H9 (cell line): ENCODE measurements around the gene HAPLN2. TPM values are rescaled to one million over a fixed set of nuclear protein-coding genes. Genes with fewer than 3 reads are reported as not detected.
A peak's percentile ranks its signal among the peaks of the same experiment; 100 is the strongest.

Experiments used
- DNase-seq: peaks from one replicate; pipeline ENCODE4 v3.0.0-alpha.2; 2017
- H2AFZ ChIP-seq: one replicate; pipeline ENCODE4 v1.6.1; 2013; ENCODE audit warnings: mild to moderate bottlenecking, low read length, control low read depth, moderate library complexity
- H2AK5ac ChIP-seq: 2 replicates; pipeline ENCODE4 v1.6.1; 2013; ENCODE audit warnings: low read length, control low read depth, mixed read lengths; ENCODE audit not compliant: insufficient read length
- H2BK120ac ChIP-seq: one replicate; pipeline ENCODE4 v1.6.1; 2013; ENCODE audit warnings: low read depth, mild to moderate bottlenecking, low read length, control low read depth, inconsistent platforms; ENCODE audit not compliant: poor library complexity, severe bottlenecking
- H2BK12ac ChIP-seq: 2 replicates; pipeline ENCODE4 v1.6.1; 2013; ENCODE audit warnings: low read length, control low read depth, mixed read lengths, low read depth; ENCODE audit not compliant: insufficient read length
- H2BK15ac ChIP-seq: 2 replicates; pipeline ENCODE4 v1.6.1; 2013; ENCODE audit warnings: low read depth, low read length, control low read depth
- H2BK20ac ChIP-seq: one replicate; pipeline ENCODE4 v1.6.1; 2013; ENCODE audit warnings: low read depth, mild to moderate bottlenecking, low read length, control low read depth, inconsistent platforms; ENCODE audit not compliant: poor library complexity, severe bottlenecking
- H2BK5ac ChIP-seq: 2 replicates; pipeline ENCODE4 v1.6.1; 2013; ENCODE audit warnings: low read length, control low read depth, mixed read lengths; ENCODE audit not compliant: insufficient read length
- H3K14ac ChIP-seq: 2 replicates; pipeline ENCODE4 v1.6.1; 2013; ENCODE audit warnings: low read length, control low read depth; ENCODE audit not compliant: insufficient read depth
- H3K18ac ChIP-seq: 2 replicates; pipeline ENCODE4 v1.6.1; 2013; ENCODE audit warnings: low read depth, mild to moderate bottlenecking, mixed read lengths, low read length, control low read depth; ENCODE audit not compliant: insufficient read length
- H3K23ac ChIP-seq: 2 replicates; pipeline ENCODE4 v1.6.1; 2013; ENCODE audit warnings: low read length, control low read depth, mixed read lengths, low read depth; ENCODE audit not compliant: insufficient read length
- H3K23me2 ChIP-seq: 2 replicates; pipeline ENCODE4 v1.6.1; 2013; ENCODE audit warnings: low read depth, mild to moderate bottlenecking, mixed read lengths, low read length, control low read depth; ENCODE audit not compliant: insufficient read length, poor library complexity, severe bottlenecking
- H3K27ac ChIP-seq: 2 replicates; pipeline ENCODE4 v1.5.1; 2013; ENCODE audit warnings: low read length, control low read depth, mixed read lengths, low read depth; ENCODE audit not compliant: insufficient read length
- H3K27me3 ChIP-seq: 2 replicates; pipeline ENCODE4 v1.6.1; 2013; ENCODE audit warnings: low read length, control low read depth, inconsistent platforms; ENCODE audit not compliant: insufficient read depth
- H3K4ac ChIP-seq: 2 replicates; pipeline ENCODE4 v1.6.1; 2013; ENCODE audit warnings: low read depth, mild to moderate bottlenecking, control low read depth, inconsistent platforms, low read length, moderate library complexity
- H3K4me1 ChIP-seq: 2 replicates; pipeline ENCODE4 v1.6.1; 2013; ENCODE audit warnings: low read length, control low read depth, inconsistent platforms; ENCODE audit not compliant: insufficient read depth
- H3K4me2 ChIP-seq: 2 replicates; pipeline ENCODE4 v1.6.1; 2013; ENCODE audit warnings: low read length, control low read depth, mixed read lengths; ENCODE audit not compliant: insufficient read length, insufficient read depth
- H3K56ac ChIP-seq: 2 replicates; pipeline ENCODE4 v1.6.1; 2013; ENCODE audit warnings: low read depth, mild to moderate bottlenecking, mixed read lengths, low read length, control low read depth; ENCODE audit not compliant: insufficient read length
- H3K79me1 ChIP-seq: 2 replicates; pipeline ENCODE4 v1.6.1; 2013; ENCODE audit warnings: low read depth, mild to moderate bottlenecking, moderate library complexity, low read length, control low read depth, inconsistent platforms; ENCODE audit not compliant: insufficient read depth, poor library complexity, severe bottlenecking
- H3K79me2 ChIP-seq: 2 replicates; pipeline ENCODE4 v1.6.1; 2013; ENCODE audit warnings: low read length, control low read depth, inconsistent platforms; ENCODE audit not compliant: insufficient read depth
- H3K9ac ChIP-seq: 2 replicates; pipeline ENCODE4 v1.6.1; 2013; ENCODE audit warnings: low read length, control low read depth, mixed read lengths; ENCODE audit not compliant: insufficient read length; ENCODE audit errors: extremely low read depth
- H3K9me3 ChIP-seq: one replicate; pipeline ENCODE4 v1.6.1; 2013; ENCODE audit warnings: low read depth, low read length, inconsistent platforms; ENCODE audit not compliant: control insufficient read depth
- H3T11ph ChIP-seq: one replicate; pipeline ENCODE4 v1.6.1; 2013; ENCODE audit warnings: mild to moderate bottlenecking, low read length, control low read depth, inconsistent platforms
- H4K20me1 ChIP-seq: one replicate; pipeline ENCODE4 v1.6.1; 2013; ENCODE audit not compliant: control insufficient read depth, insufficient read length, insufficient read depth
- H4K5ac ChIP-seq: 2 replicates; pipeline ENCODE4 v1.6.1; 2013; ENCODE audit warnings: low read depth, mild to moderate bottlenecking, mixed read lengths, low read length, control low read depth; ENCODE audit not compliant: insufficient read length
- H4K8ac ChIP-seq: replicated peaks from 2 replicates; pipeline ENCODE4 v1.6.1; 2013; ENCODE audit warnings: low read length, control low read depth, mixed read lengths, low read depth; ENCODE audit not compliant: insufficient read length
- H4K91ac ChIP-seq: 2 replicates; pipeline ENCODE4 v1.6.1; 2013; ENCODE audit warnings: low read depth, mild to moderate bottlenecking, moderate library complexity, mixed read lengths, low read length, control low read depth; ENCODE audit not compliant: insufficient read length
- H3K27ac Mint-ChIP-seq, 3 experiments: 2 replicates in 2 of 3; 3 replicates in 1 of 3; pipeline ENCODE4 v1.8.0; 2020 to 2021; ENCODE audit warnings: mixed read lengths in 3 of 3, mild to moderate bottlenecking in 1 of 3, moderate library complexity in 1 of 3
- H3K27me3 Mint-ChIP-seq: 2 replicates; pipeline ENCODE4 v1.8.0; 2021; ENCODE audit warnings: low read depth, mild to moderate bottlenecking, moderate library complexity, mixed read lengths
- H3K36me3 Mint-ChIP-seq, 3 experiments: 2 replicates in 2 of 3; 3 replicates in 1 of 3; pipeline ENCODE4 v1.8.0; 2020 to 2021; ENCODE audit warnings: low read depth in 3 of 3, mixed read lengths in 3 of 3; ENCODE audit not compliant: insufficient read depth in 1 of 3
- H3K4me1 Mint-ChIP-seq, 2 experiments: 2 replicates each; pipeline ENCODE4 v1.8.0; 2020; ENCODE audit warnings: mixed read lengths in 2 of 2
- H3K4me3 Mint-ChIP-seq, 2 experiments: 2 replicates in 1 of 2; 3 replicates in 1 of 2; pipeline ENCODE4 v1.8.0; 2020 to 2021; ENCODE audit warnings: mild to moderate bottlenecking in 2 of 2, mixed read lengths in 2 of 2, moderate library complexity in 1 of 2
- H3K9me3 Mint-ChIP-seq, 2 experiments: 2 replicates in 1 of 2; 3 replicates in 1 of 2; pipeline ENCODE4 v1.8.0; 2020; ENCODE audit warnings: mild to moderate bottlenecking in 2 of 2, mixed read lengths in 2 of 2, moderate library complexity in 1 of 2
- CTCF ChIP-seq: fragments of 200-600 bp; sonication (generic); conservative IDR thresholded peaks from 3 replicates; pipeline ENCODE4 v1.8.0; 2021; ENCODE audit warnings: antibody characterized with exemption, mild to moderate bottlenecking
- WGBS: extraction: QIAGEN DNeasy Blood & Tissue Kit; methylation state at CpG from one replicate; pipeline ENCODE4 v1.1.7; 2013; ENCODE audit warnings: missing lambda C conversion rate, low lambda C conversion rate, mixed read lengths; ENCODE audit not compliant: insufficient read length; ENCODE audit errors: extremely low coverage; 5-methylcytosine and 5-hydroxymethylcytosine counted together
- total RNA-seq: library from RNA; stranded (reverse); gene quantifications from 2 replicates; pipeline ENCODE4 v1.2.1, GENCODE V29; 2021

HAPLN2 gene
- total RNA-seq, 1 experiment from 2014 or later, result 0.46 TPM

DNA sequence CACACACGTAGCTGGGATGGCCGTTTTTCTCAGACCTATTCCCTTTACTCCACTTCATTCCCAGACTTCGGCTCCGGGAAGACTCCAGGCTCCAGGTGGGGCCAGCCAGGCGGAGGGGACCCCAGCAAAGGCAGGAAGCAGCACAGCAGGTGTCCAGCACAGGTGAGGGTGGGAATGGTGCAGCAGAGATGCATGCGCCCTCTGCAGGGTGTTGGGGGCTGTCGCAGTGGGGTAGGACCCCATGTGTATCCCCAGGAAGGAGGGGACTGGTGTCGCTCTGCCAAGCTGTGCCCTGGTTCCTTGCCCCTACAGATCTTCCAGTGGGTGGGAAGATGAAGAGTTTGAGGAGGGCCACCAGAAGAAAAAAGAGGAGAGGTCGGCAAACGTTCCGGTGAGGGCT is 34.4 kb upstream of the HAPLN2 start:
- H3K36me3 Mint-ChIP-seq, result no peaks in the 10 kb centered on the region
- no CpG with 5 or more reads among the region's 11 CpGs for WGBS
- no peak overlapping the region for H3K14ac ChIP-seq
- H3K9me3 ChIP-seq, result no peaks in the 10 kb centered on the region
- H3T11ph ChIP-seq, result no peak overlapping the region
- H3K27ac ChIP-seq, result no peak overlapping the region
- peak; percentile 70; the same call in 2 of the 3 replicates for TF ChIP-seq CTCF
- H3K4me3 Mint-ChIP-seq, result peak overlapping the region; percentile 26 to 27; a peak in 2 of 5 replicates
- peak; percentile 87 for DNase-seq
- no peak overlapping the region for H3K23ac ChIP-seq
- 0 out of 2 replicates have a peak, but pooled peaks cover 2% of the 10 kb centered on the region for H3K27me3 Mint-ChIP-seq
- H3K18ac ChIP-seq, result no peak overlapping the region
- no peak overlapping the region for H2AFZ ChIP-seq
- H3K27ac Mint-ChIP-seq, result peak overlapping the region in 1 of 3 experiments; percentile 75; a peak in 1 of 7 replicates
- no peak overlapping the region for H3K9ac ChIP-seq
- no peaks in the 10 kb centered on the region for H4K20me1 ChIP-seq
- H3K56ac ChIP-seq, result no peak overlapping the region
- H2BK120ac ChIP-seq, result no peak overlapping the region
- peak overlapping the region; percentile 15 for H3K4me2 ChIP-seq
- H3K27me3 ChIP-seq, result no peaks in the 10 kb centered on the region; the same call in 1 of the 2 replicates
- no peak overlapping the region for H4K5ac ChIP-seq
- H3K4ac ChIP-seq, result no peak overlapping the region
- no peaks in the 10 kb centered on the region; the same call in 1 of the 2 replicates for H3K4me1 ChIP-seq
- H3K4me1 Mint-ChIP-seq, result peaks cover 19% of the 10 kb centered on the region in 2 experiments
- H2AK5ac ChIP-seq, result no peak overlapping the region
- no peak overlapping the region for H2BK12ac ChIP-seq
- no peak overlapping the region for H2BK5ac ChIP-seq
- H3K9me3 Mint-ChIP-seq, result no peaks in the 10 kb centered on the region
- no peaks in the 10 kb centered on the region for H3K23me2 ChIP-seq
- no peak overlapping the region for H2BK20ac ChIP-seq
- no peaks in the 10 kb centered on the region for H3K79me2 ChIP-seq
- H2BK15ac ChIP-seq, result no peak overlapping the region
- H3K79me1 ChIP-seq, result no peaks in the 10 kb centered on the region
- no peak overlapping the region for H4K8ac ChIP-seq
- H4K91ac ChIP-seq, result no peak overlapping the region
